ENCODE measurements around the gene OTOF. TPM values are rescaled to one million over a fixed set of nuclear protein-coding genes. Genes with fewer than 3 reads are reported as not detected.
A peak's percentile ranks its signal among the peaks of the same experiment; 100 is the strongest.

OTOF gene
- total RNA-seq, 1 donor from 2014 or later, result 0.47 TPM

- no peak overlapping the region for H3K4me3 Mint-ChIP-seq (ENCODE audit: unreplicated experiment)
- no peaks in the 10 kb centered on the region for H3K4me1 Mint-ChIP-seq (ENCODE audit: low read depth, unreplicated experiment)
- H3K27ac Mint-ChIP-seq (ENCODE audit: unreplicated experiment), result peak overlapping the region; percentile 59
- DNase-seq, result no peak
- TF ChIP-seq CTCF (IDR thresholded peaks at IDR 0.05; ENCODE audit: partially characterized antibody, unreplicated experiment), result peak; percentile 41
- H3K27me3 Mint-ChIP-seq (ENCODE audit: unreplicated experiment), result peaks cover 7% of the 10 kb centered on the region
- H3K9me3 Mint-ChIP-seq (ENCODE audit: unreplicated experiment), result peaks cover 6% of the 10 kb centered on the region
- no peaks in the 10 kb centered on the region for H3K36me3 Mint-ChIP-seq (ENCODE audit: unreplicated experiment)
Observed at GRCh38 chr2:26471766-26472706, 5.9 kb downstream of the OTOF start.

GRCh38 chr2:26471289-26471688, 6.6 kb downstream of the OTOF start:
- no peaks in the 10 kb centered on the region for H3K36me3 Mint-ChIP-seq (ENCODE audit: unreplicated experiment)
- H3K9me3 Mint-ChIP-seq (ENCODE audit: unreplicated experiment), result peaks cover 6% of the 10 kb centered on the region
- peaks cover 7% of the 10 kb centered on the region for H3K27me3 Mint-ChIP-seq (ENCODE audit: unreplicated experiment)
- H3K4me3 Mint-ChIP-seq (ENCODE audit: unreplicated experiment), result no peak overlapping the region
- H3K4me1 Mint-ChIP-seq (ENCODE audit: low read depth, unreplicated experiment), result no peaks in the 10 kb centered on the region
- TF ChIP-seq CTCF (IDR thresholded peaks at IDR 0.05; ENCODE audit: partially characterized antibody, unreplicated experiment), result no peak
- no peak overlapping the region for H3K27ac Mint-ChIP-seq (ENCODE audit: unreplicated experiment)
- no peak for DNase-seq

GRCh38 chr2:26470601-26471260, 7.2 kb downstream of the OTOF start:
- Mint-ChIP-seq H3K4me3 (ENCODE audit: unreplicated experiment) (no peak overlapping the region), H3K9me3 (ENCODE audit: unreplicated experiment) (peaks cover 6% of the 10 kb centered on the region), H3K36me3 (ENCODE audit: unreplicated experiment) (no peaks in the 10 kb centered on the region), H3K27ac (ENCODE audit: unreplicated experiment) (no peak overlapping the region), H3K4me1 (ENCODE audit: low read depth, unreplicated experiment) (no peaks in the 10 kb centered on the region), H3K27me3 (ENCODE audit: unreplicated experiment) (peaks cover 7% of the 10 kb centered on the region)
- no peak for TF ChIP-seq CTCF (IDR thresholded peaks at IDR 0.05; ENCODE audit: partially characterized antibody, unreplicated experiment)
- no peak for DNase-seq

- H3K9me3 Mint-ChIP-seq (ENCODE audit: unreplicated experiment), result peaks cover 6% of the 10 kb centered on the region
- no peak overlapping the region for H3K4me3 Mint-ChIP-seq (ENCODE audit: unreplicated experiment)
- H3K27ac Mint-ChIP-seq (ENCODE audit: unreplicated experiment), result no peak overlapping the region
- no peaks in the 10 kb centered on the region for H3K36me3 Mint-ChIP-seq (ENCODE audit: unreplicated experiment)
- no peak for DNase-seq
- TF ChIP-seq CTCF (IDR thresholded peaks at IDR 0.05; ENCODE audit: partially characterized antibody, unreplicated experiment), result no peak
- H3K27me3 Mint-ChIP-seq (ENCODE audit: unreplicated experiment), result peaks cover 7% of the 10 kb centered on the region
- H3K4me1 Mint-ChIP-seq (ENCODE audit: low read depth, unreplicated experiment), result no peaks in the 10 kb centered on the region
Observed at GRCh38 chr2:26469955-26470354, 8.0 kb downstream of the OTOF start.

Data from glutamatergic neuron (in vitro differentiated cells).